Right renal cortex interstitium (tissue), 3 donors: ENCODE results near the gene CCDC197. TPM values are rescaled to one million over a fixed set of nuclear protein-coding genes. Genes with fewer than 3 reads are reported as not detected.

ENCODE experiments used
- DNase-seq, 3 donors: peaks; one replicate each; pipeline ENCODE4 v3.0.0-alpha.2; 2013; ENCODE audit warnings: low read depth in 3 of 3, low spot score in 2 of 3
- polyA plus RNA-seq, 3 donors: library from polyadenylated mRNA; unstranded; fragments of 120-200 nt; gene quantifications; one replicate each; pipeline ENCODE4 v1.2.1, GENCODE V29; 2013; ENCODE audit not compliant: insufficient read length in 3 of 3

CCDC197 gene
- polyA plus RNA-seq, 3 donors = not detected

DNA sequence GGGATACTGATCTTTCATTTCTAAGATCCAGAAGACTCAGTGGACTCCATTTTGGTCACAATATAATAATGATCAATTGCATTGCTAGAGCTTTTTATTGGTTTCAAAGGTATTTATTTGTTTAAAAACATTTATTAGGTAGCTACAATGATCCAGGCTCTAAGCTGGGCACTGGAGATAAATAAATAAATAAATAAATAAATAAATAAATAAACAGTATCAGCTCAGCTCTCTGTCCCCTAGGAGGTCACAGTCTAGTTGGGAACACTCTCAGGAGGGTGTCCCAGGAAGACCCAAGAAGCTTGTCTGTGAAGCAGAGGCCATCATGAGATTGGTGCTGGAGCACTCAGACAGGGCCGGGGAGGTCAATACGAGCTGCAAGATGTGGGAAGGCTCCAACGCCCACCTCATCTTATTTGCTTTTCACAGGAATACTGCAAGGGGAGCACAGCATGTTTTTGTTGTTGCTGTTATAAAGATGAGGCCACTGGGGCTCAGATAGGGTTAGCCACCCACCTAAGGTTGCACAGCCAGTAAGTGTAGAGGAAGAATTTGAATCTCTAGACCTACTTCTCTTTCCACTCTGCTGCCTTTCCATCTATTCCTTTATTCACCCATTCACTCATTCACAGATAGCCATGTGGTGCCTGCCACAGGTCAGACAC lies 36.2 kb upstream of the CCDC197 start:
- no peak for DNase-seq

DNA sequence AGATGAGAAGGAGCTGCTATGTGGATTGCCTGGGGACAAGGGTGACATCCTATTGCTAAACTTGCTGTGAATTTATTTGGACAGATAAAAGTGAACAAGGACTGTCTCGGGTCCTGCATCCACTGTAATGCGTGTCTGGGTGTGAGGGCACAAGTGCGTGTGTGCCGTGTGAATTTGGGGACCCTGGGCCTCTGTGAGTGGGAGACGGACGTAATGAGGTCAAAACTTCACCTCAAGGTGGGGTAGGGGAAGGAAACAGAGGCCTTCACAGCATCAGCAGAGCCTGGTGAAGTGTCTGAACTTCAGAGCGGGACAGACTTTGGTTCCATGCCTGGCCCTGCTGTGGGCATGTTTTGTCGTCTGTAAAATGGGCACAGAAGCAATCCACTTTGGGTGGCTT lies 35.5 kb upstream of the CCDC197 start:
- no peak for DNase-seq

- no peak for DNase-seq
Measured at GRCh38 chr14:93962701-93963601, 34.1 kb upstream of the CCDC197 start.

- no peak for DNase-seq
Measured at GRCh38 chr14:93963692-93964091, 33.4 kb upstream of the CCDC197 start.

- no peak for DNase-seq
Measured at GRCh38 chr14:93964281-93964680, 32.8 kb upstream of the CCDC197 start.

- DNase-seq = no peak
Measured at GRCh38 chr14:93964820-93965286, 32.2 kb upstream of the CCDC197 start.

DNA sequence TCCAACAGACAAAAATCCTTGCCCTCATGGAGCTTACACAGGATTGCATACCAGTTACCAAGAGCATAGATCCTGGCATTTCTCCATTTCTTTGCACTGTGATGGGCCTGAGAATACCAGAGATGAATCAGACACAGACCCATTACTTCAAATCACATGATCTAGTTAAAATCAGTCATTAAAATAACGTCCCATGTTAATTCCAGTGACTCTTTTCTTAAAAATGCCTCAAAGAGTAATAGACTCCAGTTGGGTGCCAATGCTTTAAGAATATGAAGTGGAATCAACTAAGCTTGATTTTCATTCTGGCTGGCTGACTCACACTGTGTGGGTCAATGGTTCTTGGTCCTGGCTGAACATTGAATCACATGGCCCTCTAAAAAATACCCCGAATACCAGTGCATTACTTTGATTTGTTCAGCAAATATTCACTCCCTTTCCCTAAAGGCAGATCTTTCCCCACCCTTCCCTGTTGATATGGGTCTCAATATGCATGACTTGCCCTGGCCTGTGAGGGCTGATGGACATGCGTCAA lies 31.7 kb upstream of the CCDC197 start:
- no peak for DNase-seq

DNA sequence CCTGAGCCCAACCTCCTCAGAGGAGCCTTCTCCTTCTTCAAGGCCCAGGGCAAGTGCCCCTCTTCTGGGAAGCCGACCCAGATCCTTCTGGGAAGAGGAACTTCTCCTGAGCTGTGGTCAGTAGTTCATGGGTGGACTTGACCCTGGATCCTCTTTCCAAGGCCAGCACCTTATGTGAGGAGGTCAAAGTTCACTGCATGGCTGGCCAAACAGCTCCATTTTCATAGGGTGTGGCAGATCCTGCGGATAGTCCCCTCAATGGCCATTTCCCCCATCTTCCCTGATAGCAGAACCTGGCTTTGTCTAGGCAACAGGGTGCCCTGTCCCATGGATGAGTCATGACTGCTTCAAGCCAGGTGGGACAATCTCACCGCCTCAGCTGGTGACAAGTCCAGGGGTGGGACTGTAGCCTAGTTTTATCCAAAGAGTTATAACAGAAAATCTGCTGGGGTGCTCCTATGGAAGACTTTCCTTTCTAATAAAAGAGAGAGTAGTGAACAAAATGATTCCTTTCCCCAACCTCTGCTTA lies 31.1 kb upstream of the CCDC197 start:
- no peak for DNase-seq

DNA sequence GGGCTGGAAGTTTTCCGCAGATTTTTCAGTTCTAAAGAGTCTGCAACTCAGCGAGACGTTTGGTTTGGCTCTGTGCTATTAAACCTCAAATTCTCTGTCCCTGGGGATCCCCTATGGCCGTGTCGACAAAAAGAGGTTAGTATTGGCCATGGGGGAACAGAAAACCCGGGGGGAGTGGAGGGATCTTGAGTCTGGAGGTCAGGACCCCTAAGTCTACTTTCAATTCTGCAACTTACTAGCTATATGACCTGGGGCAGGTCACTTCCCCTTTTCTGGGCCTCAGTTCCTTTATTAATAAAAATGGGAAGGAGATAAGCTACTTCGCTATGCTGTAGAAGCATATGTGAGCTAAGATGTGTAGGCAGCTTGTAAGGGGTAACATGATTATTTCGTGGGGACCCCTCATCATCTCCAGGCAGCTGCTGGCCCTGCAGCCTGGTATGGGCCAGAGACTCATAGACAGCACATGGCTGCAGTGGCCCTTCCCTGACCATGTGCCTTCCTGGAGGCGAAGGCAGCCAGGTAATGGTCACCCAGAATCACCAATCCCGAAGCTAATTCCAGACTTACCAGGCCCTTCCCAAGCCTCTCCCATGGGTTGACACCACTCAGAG lies 29.4 kb upstream of the CCDC197 start:
- DNase-seq = no peak

DNA sequence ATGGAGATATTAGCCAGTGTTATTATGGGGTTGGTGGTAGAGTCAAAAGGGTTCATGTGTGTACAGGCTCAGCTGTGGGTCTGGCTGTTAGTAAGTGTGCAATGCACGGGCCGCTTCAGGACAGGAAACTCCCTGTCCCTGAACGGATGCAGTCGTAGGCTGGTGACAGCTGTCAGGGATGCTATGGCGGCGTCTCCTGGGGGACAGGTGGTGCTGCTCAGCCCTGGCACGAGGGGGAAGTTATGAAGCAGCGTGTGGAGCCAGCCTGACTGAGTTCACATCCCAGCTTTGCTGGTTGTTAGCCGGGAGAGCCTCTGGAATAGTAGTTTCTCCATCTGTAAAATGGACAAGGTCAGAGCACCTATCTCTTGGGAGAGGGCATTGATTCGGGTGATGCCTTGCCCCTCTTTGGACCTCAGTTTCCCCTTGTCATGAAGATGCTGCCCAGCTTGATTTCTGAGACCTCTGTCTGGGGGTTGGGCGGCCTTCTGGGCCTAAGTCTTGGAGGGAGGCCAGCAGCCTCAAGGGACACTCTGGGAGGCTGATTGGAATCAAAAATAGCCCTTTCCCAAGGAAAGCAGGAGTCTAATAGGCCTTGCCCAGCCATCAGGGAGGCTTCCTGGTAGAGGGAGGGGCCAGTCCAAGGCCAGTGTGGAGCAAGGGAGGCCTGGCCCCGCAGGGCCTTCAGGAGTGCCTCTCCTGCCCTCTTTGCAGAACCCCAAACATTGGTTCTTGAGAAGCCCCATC lies 27.8 kb upstream of the CCDC197 start:
- DNase-seq = no peak

DNA sequence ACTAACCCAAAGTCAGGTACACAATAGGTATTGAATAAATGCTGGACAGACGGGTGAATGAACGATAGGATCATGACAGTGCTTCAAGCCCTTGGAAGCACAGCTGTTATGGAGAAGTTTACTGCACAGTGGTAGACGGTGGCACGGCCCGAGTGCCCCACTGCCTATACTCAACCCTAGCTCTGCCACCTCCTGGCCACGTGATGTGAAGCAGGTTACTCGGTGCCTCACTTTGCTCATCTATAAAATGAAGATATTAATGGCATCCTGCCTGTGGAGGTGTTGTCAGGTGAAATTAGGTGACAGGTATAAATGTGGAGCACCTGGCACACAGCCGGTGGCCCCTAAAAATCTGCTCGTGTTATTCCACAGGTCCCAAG lies 26.5 kb upstream of the CCDC197 start:
- DNase-seq = no peak

GRCh38 chr14:93970965-93971634 lies 26.0 kb upstream of the CCDC197 start:
- no peak for DNase-seq

DNA sequence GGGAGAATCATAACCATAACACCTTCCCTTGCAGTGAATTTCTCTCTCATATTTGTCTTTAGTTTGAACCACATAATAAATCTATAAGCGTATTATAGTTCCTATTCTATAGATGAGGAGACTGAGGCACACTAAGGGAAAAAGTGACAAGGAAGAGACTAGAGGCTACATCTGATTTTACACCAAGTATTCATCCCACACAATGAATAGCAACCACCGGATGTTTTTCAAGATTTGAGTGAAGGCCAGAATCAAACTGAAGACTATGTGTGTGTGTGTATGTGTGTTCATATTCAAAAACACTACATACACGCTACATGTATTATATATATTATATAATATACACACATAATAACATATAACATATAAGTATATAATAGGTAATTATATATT lies 25.5 kb upstream of the CCDC197 start:
- no peak for DNase-seq

GRCh38 chr14:93972618-93973205 lies 24.4 kb upstream of the CCDC197 start:
- DNase-seq = no peak

GRCh38 chr14:93973607-93974006 lies 23.5 kb upstream of the CCDC197 start:
- no peak for DNase-seq

DNA sequence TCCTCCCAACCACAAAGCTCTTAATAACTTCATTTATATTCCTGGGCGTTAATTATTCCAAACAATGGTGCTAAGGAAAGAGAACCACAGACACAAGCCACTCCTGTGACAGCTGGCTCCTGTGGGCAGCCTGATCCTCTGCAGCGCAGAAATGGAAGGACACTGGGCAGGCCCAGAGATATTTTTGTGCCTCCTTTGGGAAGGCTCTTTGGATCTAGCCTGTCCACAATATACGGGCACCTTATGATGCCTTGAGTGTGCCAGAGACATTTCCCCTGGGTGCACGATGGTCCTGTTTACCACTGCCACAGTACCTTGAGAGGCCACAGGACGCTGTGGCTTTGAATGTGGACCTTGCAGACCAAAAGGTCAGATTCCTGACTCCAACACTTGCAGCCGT lies 22.8 kb upstream of the CCDC197 start:
- DNase-seq = no peak

GRCh38 chr14:93974833-93975232 lies 22.3 kb upstream of the CCDC197 start:
- DNase-seq = no peak

DNA sequence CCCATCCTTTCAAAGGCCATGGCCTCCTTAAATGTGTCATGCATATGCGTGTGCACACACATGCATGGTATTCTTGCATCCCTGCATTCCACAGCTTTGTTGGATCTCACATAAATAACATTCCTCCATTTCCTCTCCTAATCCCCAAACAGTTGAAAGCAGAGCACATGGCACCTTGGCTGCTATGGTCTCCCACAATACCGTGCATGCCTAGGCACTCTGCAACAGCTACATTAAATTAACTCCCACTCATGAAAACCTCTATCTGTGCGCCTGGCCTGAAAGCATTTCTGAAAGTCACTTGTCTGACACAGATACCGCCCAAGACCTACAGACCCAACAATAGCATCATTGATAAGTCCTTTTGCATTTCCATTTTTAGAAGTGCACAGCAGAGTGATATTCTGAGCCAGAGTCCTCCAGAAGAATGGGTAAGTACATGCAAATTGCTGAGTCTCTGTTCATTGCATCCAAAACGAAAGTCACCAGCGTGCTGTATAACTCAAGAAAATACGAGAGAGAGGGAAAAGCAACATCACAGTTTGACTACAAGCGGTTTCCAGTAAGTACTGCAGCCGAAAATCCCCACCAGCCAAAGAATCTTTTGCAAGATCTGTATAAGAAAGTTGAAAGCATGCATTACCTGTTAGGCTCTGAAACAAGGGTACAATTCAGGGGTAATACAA lies 21.2 kb upstream of the CCDC197 start:
- DNase-seq = no peak

DNA sequence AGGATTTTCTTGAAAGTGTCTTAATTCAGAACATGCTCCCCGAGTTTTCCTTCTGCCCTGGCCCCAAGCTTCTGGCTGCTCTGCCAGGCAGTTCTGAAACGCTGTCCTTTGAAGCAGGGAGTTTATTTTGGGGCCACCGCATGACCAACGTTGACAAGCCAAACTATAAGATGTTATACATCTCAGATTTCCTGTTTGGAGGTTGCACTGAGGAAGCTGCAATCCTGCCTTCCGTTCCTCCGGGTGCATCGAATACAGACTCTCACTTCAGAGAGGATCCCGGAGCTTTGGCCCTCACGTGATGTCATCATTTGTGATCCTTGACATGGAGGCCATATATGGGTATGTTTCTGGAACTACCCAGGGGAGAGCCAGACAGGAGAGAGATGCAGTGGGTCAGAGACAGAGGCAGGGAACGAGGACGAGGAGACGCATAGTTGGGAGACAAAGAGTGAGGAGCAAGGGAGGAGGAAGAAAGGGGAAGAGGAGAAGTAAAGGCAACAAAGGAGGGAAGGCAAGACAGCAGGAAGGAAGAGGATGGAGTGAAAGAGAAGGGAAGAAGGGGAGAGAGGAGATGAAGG lies 20.5 kb upstream of the CCDC197 start, which contains the start of gene ASB2:
Gene ASB2, minus strand, starts transcription at position 94 of the 581 bp plus-strand sequence. CDS start 12,031 bp downstream, outside the sequence.
- DNase-seq = no peak
